ENCODE measurements around the gene TMPRSS11F. TPM values are rescaled to one million over a fixed set of nuclear protein-coding genes. Genes with fewer than 3 reads are reported as not detected.

Gene TMPRSS11F
- polyA plus RNA-seq, 1 donor from 2014 or later = not detected

GRCh38 chr4:68148800-68149685 is 19.4 kb upstream of the TMPRSS11F start:
- Histone ChIP-seq H3K4me3 (ENCODE audit: low read length) (no peak overlapping the region), H4K20me1 (ENCODE audit: insufficient read depth) (no peaks in the 10 kb centered on the region), H3K9ac (ENCODE audit: low read length) (no peak overlapping the region), H3K36me3 (ENCODE audit: insufficient read depth, low read length) (no peaks in the 10 kb centered on the region), H3K4me2 (ENCODE audit: low read length) (no peak overlapping the region), H3K9me3 (ENCODE audit: low read length) (no peaks in the 10 kb centered on the region), H3K79me2 (replicated peaks; ENCODE audit: insufficient read depth, low read length) (no peaks in the 10 kb centered on the region), H3F3A (ENCODE audit: insufficient read depth, low read length, poor library complexity, severe bottlenecking) (no peaks in the 10 kb centered on the region), H2AFZ (ENCODE audit: low read depth, low read length) (no peak overlapping the region), H3K27ac (ENCODE audit: low read length) (no peak overlapping the region), H3K27me3 (ENCODE audit: insufficient read depth, low read depth, low read length) (no peaks in the 10 kb centered on the region), H3K9me2 (ENCODE audit: insufficient read depth, low read length) (no peaks in the 10 kb centered on the region)
- TF ChIP-seq RAD21 (conservative IDR thresholded peaks at IDR 0.05) (no peak), CTCF (IDR thresholded peaks at IDR 0.05; ENCODE audit: poor library complexity, severe bottlenecking) (no peak), EP300 (conservative IDR thresholded peaks at IDR 0.05; ENCODE audit: poor library complexity, severe bottlenecking) (no peak), TAF1 (IDR thresholded peaks at IDR 0.05; ENCODE audit: low read depth) (no peak), EZH2 (IDR thresholded peaks at IDR 0.05; ENCODE audit: borderline replicate concordance, insufficient read depth, low read length, poor library complexity, severe bottlenecking) (no peak), MXI1 (conservative IDR thresholded peaks at IDR 0.05; ENCODE audit: poor library complexity, severe bottlenecking) (no peak), POLR2AphosphoS5 (IDR thresholded peaks at IDR 0.05) (no peak), REST (IDR thresholded peaks at IDR 0.05; ENCODE audit: borderline replicate concordance) (no peak), SMC3 (conservative IDR thresholded peaks at IDR 0.05; ENCODE audit: poor library complexity) (no peak)

GRCh38 chr4:68147079-68147478 is 17.4 kb upstream of the TMPRSS11F start:
- Histone ChIP-seq H3K79me2 (replicated peaks; ENCODE audit: insufficient read depth, low read length) (no peaks in the 10 kb centered on the region), H2AFZ (ENCODE audit: low read depth, low read length) (no peak overlapping the region), H3K9me2 (ENCODE audit: insufficient read depth, low read length) (no peaks in the 10 kb centered on the region), H3K4me3 (ENCODE audit: low read length) (no peak overlapping the region), H3K9me3 (ENCODE audit: low read length) (no peaks in the 10 kb centered on the region), H3F3A (ENCODE audit: insufficient read depth, low read length, poor library complexity, severe bottlenecking) (no peaks in the 10 kb centered on the region), H4K20me1 (ENCODE audit: insufficient read depth) (no peaks in the 10 kb centered on the region), H3K4me2 (ENCODE audit: low read length) (no peak overlapping the region), H3K27ac (ENCODE audit: low read length) (no peak overlapping the region), H3K27me3 (ENCODE audit: insufficient read depth, low read depth, low read length) (no peaks in the 10 kb centered on the region), H3K9ac (ENCODE audit: low read length) (no peak overlapping the region), H3K36me3 (ENCODE audit: insufficient read depth, low read length) (no peaks in the 10 kb centered on the region)
- TF ChIP-seq EP300 (conservative IDR thresholded peaks at IDR 0.05; ENCODE audit: poor library complexity, severe bottlenecking) (no peak), CTCF (IDR thresholded peaks at IDR 0.05; ENCODE audit: poor library complexity, severe bottlenecking) (no peak), REST (IDR thresholded peaks at IDR 0.05; ENCODE audit: borderline replicate concordance) (no peak), POLR2AphosphoS5 (IDR thresholded peaks at IDR 0.05) (no peak), MXI1 (conservative IDR thresholded peaks at IDR 0.05; ENCODE audit: poor library complexity, severe bottlenecking) (no peak)

Measured in neural cell (in vitro differentiated cells).